Fibroblast of lung (primary cell): Measurements from ENCODE around the gene ZDHHC6. TPM values are rescaled to one million over a fixed set of nuclear protein-coding genes. Genes with fewer than 3 reads are reported as not detected.
A peak's percentile ranks its signal among the peaks of the same experiment; 100 is the strongest.

Source experiments
- DNase-seq, 2 donors: peaks; one replicate each; pipeline versions ENCODE4 v3.0.0 to v3.0.0-alpha.2; 2010; ENCODE audit warnings: low read depth in 2 of 2
- H2AFZ ChIP-seq: 2 replicates; pipeline ENCODE4 v1.5.1; 2012; ENCODE audit warnings: low read length, control low read depth, inconsistent platforms
- H3K27ac ChIP-seq: 2 replicates; pipeline ENCODE4 v1.5.1; 2011; ENCODE audit warnings: low read length, control low read depth; ENCODE audit not compliant: insufficient read depth
- H3K27me3 ChIP-seq: 2 replicates; pipeline ENCODE4 v1.5.1; 2011; ENCODE audit warnings: mild to moderate bottlenecking, low read length; ENCODE audit not compliant: control insufficient read depth, insufficient read depth
- H3K36me3 ChIP-seq: 2 replicates; pipeline ENCODE4 v1.5.1; 2011; ENCODE audit warnings: low read length; ENCODE audit not compliant: control insufficient read depth, insufficient read depth
- H3K4me1 ChIP-seq: 2 replicates; pipeline ENCODE4 v1.5.1; 2011; ENCODE audit warnings: low read length; ENCODE audit not compliant: control insufficient read depth, insufficient read depth; ENCODE audit errors: extremely low read depth
- H3K4me2 ChIP-seq: 2 replicates; pipeline ENCODE4 v1.5.1; 2011; ENCODE audit warnings: low read length, control low read depth; ENCODE audit not compliant: insufficient read depth; ENCODE audit errors: extremely low read depth
- H3K4me3 ChIP-seq, 4 experiments: fragments of 200-600 bp in 1 of 4; sonication (generic) in 1 of 4; replicated peaks in 1 of 4; 2 replicates each; pipeline ENCODE4 v1.5.1; 2011 to 2016; ENCODE audit warnings: low read length in 4 of 4, low read depth in 3 of 4, mild to moderate bottlenecking in 3 of 4, control low read depth in 2 of 4, inconsistent platforms in 1 of 4, mixed read lengths in 1 of 4; ENCODE audit not compliant: insufficient read depth in 1 of 4; ENCODE audit errors: control extremely low read depth in 1 of 4
- H3K79me2 ChIP-seq: 2 replicates; pipeline ENCODE4 v1.5.1; 2012; ENCODE audit warnings: mild to moderate bottlenecking, low read length, inconsistent platforms; ENCODE audit not compliant: control insufficient read depth, insufficient read depth
- H3K9ac ChIP-seq: 2 replicates; pipeline ENCODE4 v1.5.1; 2011; ENCODE audit warnings: mild to moderate bottlenecking, low read length, control low read depth; ENCODE audit not compliant: insufficient read depth
- H3K9me3 ChIP-seq: 2 replicates; pipeline ENCODE4 v1.5.1; 2012; ENCODE audit warnings: low read depth, low read length; ENCODE audit not compliant: control insufficient read depth, insufficient read depth
- H4K20me1 ChIP-seq: 2 replicates; pipeline ENCODE4 v1.5.1; 2011; ENCODE audit warnings: low read length; ENCODE audit not compliant: control insufficient read depth, insufficient read depth; ENCODE audit errors: extremely low read depth
- EZH2 ChIP-seq: IDR thresholded peaks from 2 replicates; pipeline ENCODE4 v1.5.1; 2012; ENCODE audit warnings: low read length, control low read depth, mild to moderate bottlenecking; ENCODE audit errors: missing control alignments
- polyA plus RNA-seq, 2 donors: library from polyadenylated mRNA; depleted of rRNA in 1 of 2; stranded (reverse) in 1 of 2; unstranded in 1 of 2; fragments of >200 nt; gene quantifications; 2 replicates each; pipeline ENCODE4 v1.2.1, GENCODE V29; 2011 to 2012; ENCODE audit warnings: missing spikeins in 1 of 2
- total RNA-seq: library from RNA; depleted of rRNA; stranded (reverse); fragments of >200 nt; gene quantifications from 2 replicates; pipeline ENCODE4 v1.2.1, GENCODE V29; 2014
- TF ChIP-seq, protein P1 (sequence below), 2 donors: IDR thresholded peaks in 1 of 2; conservative IDR thresholded peaks in 1 of 2; 1 replicate in 1 of 2; 2 replicates in 1 of 2; pipeline ENCODE4 v1.5.1; 2011 to 2012; ENCODE audit warnings: low read length in 2 of 2, control low read depth in 1 of 2, inconsistent platforms in 1 of 2, low read depth in 1 of 2, mild to moderate bottlenecking in 1 of 2

The ZDHHC6 gene
- total and polyA plus RNA-seq, 2 donors (not counting 1 experiment from before 2014, with no cell fraction given) = 29.9 to 37.8 TPM

- Histone ChIP-seq H3K4me2 (no peak overlapping the region), H3K4me1 (peaks cover 3% of the 10 kb centered on the region), H3K9me3 (no peaks in the 10 kb centered on the region), H3K36me3 (no peaks in the 10 kb centered on the region), H3K4me3 (no peak overlapping the region), H2AFZ (no peak overlapping the region), H4K20me1 (no peaks in the 10 kb centered on the region), H3K27me3 (no peaks in the 10 kb centered on the region), H3K27ac (no peak overlapping the region), H3K9ac (no peak overlapping the region), H3K79me2 (no peaks in the 10 kb centered on the region)
- TF ChIP-seq, protein P1, sequence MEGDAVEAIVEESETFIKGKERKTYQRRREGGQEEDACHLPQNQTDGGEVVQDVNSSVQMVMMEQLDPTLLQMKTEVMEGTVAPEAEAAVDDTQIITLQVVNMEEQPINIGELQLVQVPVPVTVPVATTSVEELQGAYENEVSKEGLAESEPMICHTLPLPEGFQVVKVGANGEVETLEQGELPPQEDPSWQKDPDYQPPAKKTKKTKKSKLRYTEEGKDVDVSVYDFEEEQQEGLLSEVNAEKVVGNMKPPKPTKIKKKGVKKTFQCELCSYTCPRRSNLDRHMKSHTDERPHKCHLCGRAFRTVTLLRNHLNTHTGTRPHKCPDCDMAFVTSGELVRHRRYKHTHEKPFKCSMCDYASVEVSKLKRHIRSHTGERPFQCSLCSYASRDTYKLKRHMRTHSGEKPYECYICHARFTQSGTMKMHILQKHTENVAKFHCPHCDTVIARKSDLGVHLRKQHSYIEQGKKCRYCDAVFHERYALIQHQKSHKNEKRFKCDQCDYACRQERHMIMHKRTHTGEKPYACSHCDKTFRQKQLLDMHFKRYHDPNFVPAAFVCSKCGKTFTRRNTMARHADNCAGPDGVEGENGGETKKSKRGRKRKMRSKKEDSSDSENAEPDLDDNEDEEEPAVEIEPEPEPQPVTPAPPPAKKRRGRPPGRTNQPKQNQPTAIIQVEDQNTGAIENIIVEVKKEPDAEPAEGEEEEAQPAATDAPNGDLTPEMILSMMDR (conservative IDR thresholded peaks at IDR 0.05 in 1 of 2, IDR thresholded peaks at IDR 0.05 in 1 of 2; ENCODE audit: low read depth in 1 of 2, low read length in 2 of 2) = no peak
- TF ChIP-seq EZH2 = no peak
- DNase-seq = no peak
Observed at GRCh38 chr10:112384141-112384540, 62.6 kb downstream of the ZDHHC6 start.

DNA sequence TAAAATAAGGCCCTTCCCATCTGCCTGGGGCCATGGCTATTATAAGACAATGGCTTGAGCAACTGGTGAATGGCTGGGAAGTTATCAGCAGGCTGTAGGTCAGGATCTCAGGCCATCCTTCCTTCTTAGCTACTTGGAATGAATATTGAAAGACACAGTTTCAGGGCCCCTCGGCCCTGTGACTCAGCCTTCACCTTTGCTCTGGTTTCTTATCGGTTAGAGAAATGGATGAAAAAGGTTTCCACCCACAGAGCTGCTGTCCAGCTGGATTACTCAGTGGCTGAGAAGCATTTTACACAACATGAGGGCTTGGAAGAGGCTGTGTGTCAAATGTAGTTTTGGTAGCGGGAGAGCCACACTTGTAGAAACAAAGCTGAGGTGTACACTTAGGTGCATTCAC lies 63.4 kb downstream of the ZDHHC6 start:
- TF ChIP-seq, protein P1 (conservative IDR thresholded peaks at IDR 0.05 in 1 of 2, IDR thresholded peaks at IDR 0.05 in 1 of 2; ENCODE audit: low read depth in 1 of 2, low read length in 2 of 2) = no peak
- no peak for TF ChIP-seq EZH2

DNA sequence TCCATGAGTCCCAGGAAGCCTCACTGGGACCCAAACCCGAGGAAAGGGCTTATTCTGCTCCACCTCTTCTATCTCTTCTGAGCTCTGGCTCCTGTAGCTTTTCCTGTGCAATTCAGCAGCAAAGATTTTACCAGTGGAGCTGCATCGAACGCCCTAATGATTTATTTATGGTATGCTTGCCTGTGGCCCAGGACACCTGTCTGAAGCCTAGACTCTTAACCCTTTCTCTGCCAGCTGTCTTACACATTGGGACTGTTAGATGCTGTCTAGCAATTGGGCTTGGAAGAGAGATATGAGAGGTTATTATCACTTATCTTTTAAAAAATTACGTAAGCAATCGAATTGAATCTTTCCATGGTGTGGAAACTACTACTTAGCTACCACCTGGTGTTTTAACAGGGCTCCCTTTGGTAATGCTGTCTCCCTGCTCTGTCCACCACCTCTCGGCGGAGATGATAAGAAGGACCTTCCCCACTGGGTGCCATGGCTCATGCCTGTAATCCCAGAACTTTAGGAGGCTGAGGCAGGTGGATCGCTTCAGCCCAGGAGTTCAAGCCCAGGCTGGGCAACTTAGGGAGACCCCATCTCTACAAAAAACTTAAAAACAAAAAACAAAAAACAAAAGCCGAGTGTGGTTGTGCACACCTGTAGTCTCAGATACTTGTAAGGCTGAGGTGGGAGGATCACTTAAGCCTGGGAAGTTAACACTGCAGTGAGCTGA lies 64.0 kb downstream of the ZDHHC6 start:
- Histone ChIP-seq H3K4me2 (no peak overlapping the region), H3K79me2 (no peaks in the 10 kb centered on the region), H4K20me1 (no peaks in the 10 kb centered on the region), H3K27ac (no peak overlapping the region), H2AFZ (no peak overlapping the region), H3K9ac (no peak overlapping the region), H3K27me3 (no peaks in the 10 kb centered on the region), H3K4me1 (peaks cover 3% of the 10 kb centered on the region), H3K9me3 (no peaks in the 10 kb centered on the region), H3K36me3 (no peaks in the 10 kb centered on the region), H3K4me3 (no peak overlapping the region)
- no peak for DNase-seq
- no peak for TF ChIP-seq EZH2
- TF ChIP-seq, protein P1 (conservative IDR thresholded peaks at IDR 0.05 in 1 of 2, IDR thresholded peaks at IDR 0.05 in 1 of 2; ENCODE audit: low read depth in 1 of 2, low read length in 2 of 2) = no peak

More for the DNA sequence above, 63.4 kb downstream of the ZDHHC6 start:
- Histone ChIP-seq H3K27ac (no peak overlapping the region), H2AFZ (no peak overlapping the region), H3K4me2 (no peak overlapping the region), H3K9ac (no peak overlapping the region), H3K27me3 (no peaks in the 10 kb centered on the region), H3K79me2 (no peaks in the 10 kb centered on the region), H4K20me1 (no peaks in the 10 kb centered on the region), H3K36me3 (no peaks in the 10 kb centered on the region), H3K4me1 (peaks cover 3% of the 10 kb centered on the region), H3K4me3 (no peak overlapping the region), H3K9me3 (no peaks in the 10 kb centered on the region)
- DNase-seq = peak; percentile 72 to 79

Other genes with a start within 250 kb of the ZDHHC6 start
- not detected in 2 replicates for gene TECTB, start 163.5 kb downstream of the ZDHHC6 start, total RNA-seq
- not detected in 2 replicates for gene TECTB, start 163.5 kb downstream of the ZDHHC6 start, polyA plus RNA-seq
- 1.7 and 4.6 TPM in 2 replicates for gene ACSL5, start 72.8 kb downstream of the ZDHHC6 start, total RNA-seq
- gene ACSL5, start 72.8 kb downstream of the ZDHHC6 start, polyA plus RNA-seq = 2.3 and 6.6 TPM in 2 replicates
- gene VTI1A, start 301 bp upstream of the ZDHHC6 start, total RNA-seq = 21.6 and 30.9 TPM in 2 replicates
- gene VTI1A, start 301 bp upstream of the ZDHHC6 start, polyA plus RNA-seq = 18.1 and 19.1 TPM in 2 replicates